Smooth muscle cell (in vitro differentiated cells): ENCODE data around the gene SERPINH1. TPM values are rescaled to one million over a fixed set of nuclear protein-coding genes. Genes with fewer than 3 reads are reported as not detected.

Experiments used
- DNase-seq: peaks from one replicate; lab custom pipeline; 2025; ENCODE audit not compliant: unreplicated experiment; lab: John Stamatoyannopoulos, UW
- H2AFZ ChIP-seq: fragments of 200-600 bp; sonication (generic); 2 replicates; pipeline ENCODE4 v1.6.0; 2016; ENCODE audit warnings: antibody characterized with exemption, low read depth, mild to moderate bottlenecking
- H3F3A ChIP-seq: fragments of 200-600 bp; sonication (generic); 2 replicates; pipeline ENCODE4 v1.6.0; 2017; ENCODE audit warnings: antibody characterized with exemption, low read depth
- H3K27ac ChIP-seq: fragments of 200-600 bp; sonication (generic); 2 replicates; pipeline ENCODE4 v1.5.1; 2016; ENCODE audit warnings: low read depth, mild to moderate bottlenecking
- H3K27me3 ChIP-seq: fragments of 200-600 bp; sonication (generic); 2 replicates; pipeline ENCODE4 v1.6.1; 2016; ENCODE audit warnings: low read depth, mild to moderate bottlenecking
- H3K36me3 ChIP-seq: fragments of 200-600 bp; sonication (generic); 2 replicates; pipeline ENCODE4 v1.5.1; 2016; ENCODE audit warnings: low read depth
- H3K4me1 ChIP-seq: fragments of 200-600 bp; sonication (generic); 2 replicates; pipeline ENCODE4 v1.5.1; 2016; ENCODE audit warnings: low read depth
- H3K4me2 ChIP-seq: fragments of 200-600 bp; sonication (generic); 2 replicates; pipeline ENCODE4 v1.6.0; 2016; ENCODE audit warnings: mild to moderate bottlenecking
- H3K4me3 ChIP-seq: fragments of 200-600 bp; sonication (generic); 2 replicates; pipeline ENCODE4 v1.5.1; 2016; ENCODE audit warnings: mild to moderate bottlenecking
- H3K79me2 ChIP-seq: fragments of 200-600 bp; sonication (generic); 2 replicates; pipeline ENCODE4 v1.6.0; 2016; ENCODE audit warnings: low read depth, mild to moderate bottlenecking
- H3K9ac ChIP-seq: fragments of 200-600 bp; sonication (generic); 2 replicates; pipeline ENCODE4 v1.6.0; 2016; ENCODE audit warnings: low read depth
- H3K9me3 ChIP-seq: fragments of 200-600 bp; sonication (generic); replicated peaks from 2 replicates; pipeline ENCODE4 v1.5.1; 2016; ENCODE audit warnings: low read depth
- H4K20me1 ChIP-seq: fragments of 200-600 bp; sonication (generic); 2 replicates; pipeline ENCODE4 v1.6.0; 2016; ENCODE audit warnings: low read depth
- WGBS: methylation state at CpG from one replicate; pipeline ENCODE4 v1.1.7; 2016; ENCODE audit warnings: low lambda C conversion rate; 5-methylcytosine and 5-hydroxymethylcytosine counted together
- polyA plus RNA-seq: library from polyadenylated mRNA; unstranded; fragments of >200 nt; fragmentation: Nextera tagmentation; extraction: Ambion mirVana; gene quantifications from 2 replicates; pipeline ENCODE4 v1.2.1, GENCODE V29; 2016
- total RNA-seq: library from RNA; depleted of rRNA; stranded (reverse); fragments of >200 nt; gene quantifications from 2 replicates; pipeline ENCODE4 v1.2.3, GENCODE V29; 2014
- TF ChIP-seq, protein P1 (sequence below): fragments of 200-600 bp; sonication (generic); IDR thresholded peaks from 2 replicates; pipeline ENCODE4 v1.5.1; 2017; ENCODE audit warnings: borderline replicate concordance, mild to moderate bottlenecking, antibody characterized with exemption; ENCODE audit not compliant: insufficient read depth, poor library complexity, severe bottlenecking

SERPINH1 gene
- total and polyA plus RNA-seq, 2 experiments from 2014 or later = 1,493 to 2,653 TPM

- no peak overlapping the region for H3K4me3 ChIP-seq
- no peak for DNase-seq
- H4K20me1 ChIP-seq = peaks cover 37% of the 10 kb centered on the region
- H3K27me3 ChIP-seq = no peaks in the 10 kb centered on the region
- no peak overlapping the region for H2AFZ ChIP-seq
- H3K79me2 ChIP-seq = no peaks in the 10 kb centered on the region
- no peaks in the 10 kb centered on the region for H3K4me1 ChIP-seq
- TF ChIP-seq, protein P1, sequence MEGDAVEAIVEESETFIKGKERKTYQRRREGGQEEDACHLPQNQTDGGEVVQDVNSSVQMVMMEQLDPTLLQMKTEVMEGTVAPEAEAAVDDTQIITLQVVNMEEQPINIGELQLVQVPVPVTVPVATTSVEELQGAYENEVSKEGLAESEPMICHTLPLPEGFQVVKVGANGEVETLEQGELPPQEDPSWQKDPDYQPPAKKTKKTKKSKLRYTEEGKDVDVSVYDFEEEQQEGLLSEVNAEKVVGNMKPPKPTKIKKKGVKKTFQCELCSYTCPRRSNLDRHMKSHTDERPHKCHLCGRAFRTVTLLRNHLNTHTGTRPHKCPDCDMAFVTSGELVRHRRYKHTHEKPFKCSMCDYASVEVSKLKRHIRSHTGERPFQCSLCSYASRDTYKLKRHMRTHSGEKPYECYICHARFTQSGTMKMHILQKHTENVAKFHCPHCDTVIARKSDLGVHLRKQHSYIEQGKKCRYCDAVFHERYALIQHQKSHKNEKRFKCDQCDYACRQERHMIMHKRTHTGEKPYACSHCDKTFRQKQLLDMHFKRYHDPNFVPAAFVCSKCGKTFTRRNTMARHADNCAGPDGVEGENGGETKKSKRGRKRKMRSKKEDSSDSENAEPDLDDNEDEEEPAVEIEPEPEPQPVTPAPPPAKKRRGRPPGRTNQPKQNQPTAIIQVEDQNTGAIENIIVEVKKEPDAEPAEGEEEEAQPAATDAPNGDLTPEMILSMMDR = peak; percentile 64
- no peaks in the 10 kb centered on the region for H3K36me3 ChIP-seq
- no peak overlapping the region for H3K4me2 ChIP-seq
- H3K9me3 ChIP-seq = no peaks in the 10 kb centered on the region
- H3K27ac ChIP-seq = no peak overlapping the region
- H3K9ac ChIP-seq = no peak overlapping the region
- H3F3A ChIP-seq = peaks cover 56% of the 10 kb centered on the region
- 22% methylated on average over 10 of the region's 10 CpGs for WGBS
Measured at GRCh38 chr11:75577207-75577606, 15.2 kb downstream of the SERPINH1 start.

DNA sequence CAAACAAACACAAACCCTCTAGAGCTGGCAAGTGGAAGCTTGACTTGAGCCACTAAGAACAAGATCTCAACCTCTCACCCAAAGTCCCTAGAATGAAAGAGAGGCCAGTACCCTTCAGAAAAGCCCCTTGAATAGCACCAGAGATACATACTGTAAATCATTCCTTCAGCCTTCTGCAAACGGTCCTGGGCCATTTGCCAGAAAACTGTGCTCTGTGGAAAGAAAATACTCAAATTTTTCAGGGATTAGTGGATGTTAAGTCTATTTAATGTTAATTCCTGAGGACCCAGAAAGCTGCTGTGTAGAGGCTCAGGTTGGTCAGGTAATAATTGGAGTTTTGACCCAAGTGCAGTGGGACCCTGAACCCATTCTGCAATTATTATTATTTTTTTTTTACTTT is 16.9 kb downstream of the SERPINH1 start:
- Histone ChIP-seq H3K4me3 (no peak overlapping the region), H3K9me3 (no peaks in the 10 kb centered on the region), H3K36me3 (no peaks in the 10 kb centered on the region), H3F3A (peaks cover 38% of the 10 kb centered on the region), H4K20me1 (peaks cover 19% of the 10 kb centered on the region), H2AFZ (no peak overlapping the region), H3K9ac (no peak overlapping the region), H3K4me2 (no peak overlapping the region), H3K27ac (no peak overlapping the region), H3K79me2 (no peaks in the 10 kb centered on the region), H3K27me3 (no peaks in the 10 kb centered on the region), H3K4me1 (peaks cover 10% of the 10 kb centered on the region)
- no peak for DNase-seq
- TF ChIP-seq, protein P1 = no peak
- WGBS = 34% methylated on average over 1 of the region's 1 CpG

DNA sequence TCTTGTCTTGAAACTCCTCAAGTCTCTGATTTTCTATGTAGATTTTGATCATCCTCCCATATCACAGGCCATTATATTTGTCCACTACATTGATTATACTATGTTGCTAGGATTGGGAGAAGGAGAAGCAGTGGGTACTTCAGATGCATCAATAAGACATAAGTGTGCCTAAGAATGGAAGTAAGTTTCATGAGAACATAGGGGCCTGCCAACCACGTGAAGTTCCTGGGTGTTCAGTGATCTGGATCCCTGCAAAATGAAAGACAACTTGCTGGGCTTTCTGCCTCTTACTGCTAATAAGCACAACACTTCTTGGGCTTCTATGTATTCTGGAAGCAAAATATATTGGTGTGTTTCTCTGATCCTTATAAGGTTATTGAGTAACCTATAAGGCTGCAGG is 17.8 kb downstream of the SERPINH1 start:
- WGBS = 82% methylated on average over 1 of the region's 1 CpG

GRCh38 chr11:75582506-75582894 is 20.4 kb downstream of the SERPINH1 start:
- Histone ChIP-seq H2AFZ (no peak overlapping the region), H3K27me3 (no peaks in the 10 kb centered on the region), H3K9me3 (no peaks in the 10 kb centered on the region), H3K4me3 (peak overlapping the region; percentile 65), H3K27ac (peak overlapping the region; percentile 80), H3K4me2 (peak overlapping the region; percentile 92), H4K20me1 (no peaks in the 10 kb centered on the region), H3K4me1 (peaks cover 14% of the 10 kb centered on the region), H3K79me2 (no peaks in the 10 kb centered on the region), H3K36me3 (no peaks in the 10 kb centered on the region), H3F3A (peaks cover 18% of the 10 kb centered on the region), H3K9ac (peak overlapping the region; percentile 80)
- DNase-seq = no peak
- 33% methylated on average over 4 of the region's 4 CpGs for WGBS
- TF ChIP-seq, protein P1 = no peak

More for the DNA sequence above, 17.8 kb downstream of the SERPINH1 start:
- peaks cover 11% of the 10 kb centered on the region for H4K20me1 ChIP-seq
- no peak for DNase-seq
- TF ChIP-seq, protein P1 = no peak
- H3K9me3 ChIP-seq = no peaks in the 10 kb centered on the region
- no peaks in the 10 kb centered on the region for H3K36me3 ChIP-seq
- H3K27ac ChIP-seq = no peak overlapping the region
- H3K9ac ChIP-seq = no peak overlapping the region
- no peaks in the 10 kb centered on the region for H3K79me2 ChIP-seq
- H3K4me2 ChIP-seq = no peak overlapping the region
- H2AFZ ChIP-seq = no peak overlapping the region
- H3F3A ChIP-seq = peaks cover 30% of the 10 kb centered on the region
- no peak overlapping the region for H3K4me3 ChIP-seq
- H3K27me3 ChIP-seq = no peaks in the 10 kb centered on the region
- peaks cover 14% of the 10 kb centered on the region for H3K4me1 ChIP-seq
